ENCODE measurements around the gene PF4V1.

PF4V1 gene

DNA sequence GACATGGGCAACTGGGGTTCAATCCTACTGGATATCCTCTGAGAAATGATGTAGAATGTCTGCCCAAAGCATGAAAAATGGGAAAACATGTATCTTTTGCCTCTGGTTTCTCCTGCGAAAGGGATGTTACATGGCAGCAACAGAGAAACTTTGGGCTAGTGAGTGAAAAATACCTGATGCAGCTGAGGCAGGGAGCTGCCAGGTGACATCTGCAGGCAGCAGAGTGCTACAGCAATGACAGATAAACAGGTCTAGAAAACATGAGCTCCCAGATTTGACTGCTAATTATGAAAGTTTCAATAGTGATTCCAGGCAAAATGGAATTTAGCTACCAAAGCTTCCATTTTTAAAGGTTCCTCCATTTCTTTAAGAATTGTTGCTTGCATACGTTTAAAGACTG, 11.3 kb downstream of the PF4V1 start:
- TF ChIP-seq TAF1 (IDR thresholded peaks at IDR 0.05; ENCODE audit: borderline replicate concordance, insufficient read depth, low read length) (no peak), REST (IDR thresholded peaks at IDR 0.05; ENCODE audit: insufficient read depth in 1 of 2, low read depth in 2 of 2, low read length in 2 of 2) (no peak), SIN3A (IDR thresholded peaks at IDR 0.05; ENCODE audit: borderline replicate concordance, insufficient read depth, low read length) (no peak), POLR2AphosphoS5 (IDR thresholded peaks at IDR 0.05; ENCODE audit: low read depth, low read length) (no peak), FOXP2 (optimal IDR thresholded peaks at IDR 0.05; ENCODE audit: borderline replicate concordance, extremely low read depth, extremely low read length, insufficient read depth) (no peak)

DNA sequence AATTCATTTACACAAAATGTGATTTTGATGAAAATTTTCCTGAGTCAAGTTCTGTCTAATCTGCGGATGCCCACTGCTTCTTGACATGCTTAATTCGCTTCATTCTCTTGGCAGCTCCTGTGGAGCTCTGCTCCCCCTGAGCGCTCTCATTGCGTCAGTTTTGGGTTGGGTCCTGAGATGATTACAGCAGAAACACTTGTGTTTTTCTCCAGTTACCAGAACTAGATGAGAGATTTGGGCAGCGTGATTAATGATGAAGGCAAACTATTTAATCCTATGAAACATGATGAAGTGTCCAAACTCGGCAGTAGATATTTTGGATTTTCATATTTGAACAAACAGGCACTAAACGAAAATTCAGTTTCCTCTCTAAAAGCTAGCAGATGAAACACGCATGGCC, 11.9 kb downstream of the PF4V1 start:
- TF ChIP-seq REST (IDR thresholded peaks at IDR 0.05; ENCODE audit: insufficient read depth in 1 of 2, low read depth in 2 of 2, low read length in 2 of 2) (no peak), POLR2AphosphoS5 (IDR thresholded peaks at IDR 0.05; ENCODE audit: low read depth, low read length) (no peak), TAF1 (IDR thresholded peaks at IDR 0.05; ENCODE audit: borderline replicate concordance, insufficient read depth, low read length) (no peak), SIN3A (IDR thresholded peaks at IDR 0.05; ENCODE audit: borderline replicate concordance, insufficient read depth, low read length) (no peak), FOXP2 (optimal IDR thresholded peaks at IDR 0.05; ENCODE audit: borderline replicate concordance, extremely low read depth, extremely low read length, insufficient read depth) (no peak)

DNA sequence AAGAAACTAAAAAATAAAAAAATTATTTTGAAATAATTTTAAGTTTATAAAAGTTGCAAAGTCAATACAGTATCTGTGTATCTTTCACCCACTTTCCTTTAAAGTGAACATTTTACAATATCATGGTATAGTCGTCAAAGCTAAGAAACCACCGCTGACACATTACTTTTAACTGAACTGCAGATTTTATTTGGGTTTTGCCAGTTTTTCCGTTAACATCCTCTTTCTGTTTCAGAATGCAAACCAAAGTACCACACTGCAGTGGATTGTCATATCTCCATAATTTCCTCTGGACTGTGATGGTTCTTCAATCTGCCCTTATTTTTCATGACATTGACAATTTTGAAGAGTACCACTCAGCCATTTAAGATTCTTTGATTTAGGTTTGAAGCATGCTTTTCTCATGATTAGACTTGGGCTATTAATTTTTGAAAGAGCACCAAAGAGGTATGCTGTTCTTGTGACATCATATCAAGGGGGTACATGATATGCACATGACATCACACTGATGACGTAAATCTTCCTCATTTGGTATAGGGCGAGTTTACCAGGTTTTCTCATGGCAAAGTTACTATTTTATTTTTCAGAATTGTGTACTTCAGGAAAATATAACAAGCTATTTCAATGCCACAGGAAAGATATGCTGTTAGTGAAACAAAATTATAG, 12.5 kb downstream of the PF4V1 start:
- TF ChIP-seq POLR2AphosphoS5 (IDR thresholded peaks at IDR 0.05; ENCODE audit: low read depth, low read length): no peak
- TF ChIP-seq TAF1 (IDR thresholded peaks at IDR 0.05; ENCODE audit: borderline replicate concordance, insufficient read depth, low read length): no peak
- TF ChIP-seq SIN3A (IDR thresholded peaks at IDR 0.05; ENCODE audit: borderline replicate concordance, insufficient read depth, low read length): no peak
- TF ChIP-seq REST (IDR thresholded peaks at IDR 0.05; ENCODE audit: insufficient read depth in 1 of 2, low read depth in 2 of 2, low read length in 2 of 2): no peak
- TF ChIP-seq FOXP2 (optimal IDR thresholded peaks at IDR 0.05; ENCODE audit: borderline replicate concordance, extremely low read depth, extremely low read length, insufficient read depth): no peak

- TF ChIP-seq POLR2AphosphoS5 (IDR thresholded peaks at IDR 0.05; ENCODE audit: low read depth, low read length) (no peak), TAF1 (IDR thresholded peaks at IDR 0.05; ENCODE audit: borderline replicate concordance, insufficient read depth, low read length) (no peak), FOXP2 (optimal IDR thresholded peaks at IDR 0.05; ENCODE audit: borderline replicate concordance, extremely low read depth, extremely low read length, insufficient read depth) (no peak), SIN3A (IDR thresholded peaks at IDR 0.05; ENCODE audit: borderline replicate concordance, insufficient read depth, low read length) (no peak), REST (IDR thresholded peaks at IDR 0.05; ENCODE audit: insufficient read depth in 1 of 2, low read depth in 2 of 2, low read length in 2 of 2) (no peak)
These were observed 13.2 kb downstream of the PF4V1 start for GRCh38 chr4:73866246-73866645.

Data from PFSK-1 (cell line).